H9 (cell line): ENCODE data around the gene TRAF7. TPM values are rescaled to one million over a fixed set of nuclear protein-coding genes. Genes with fewer than 3 reads are reported as not detected.
A peak's percentile ranks its signal among the peaks of the same experiment; 100 is the strongest.

Source experiments
- DNase-seq: peaks from one replicate; pipeline ENCODE4 v3.0.0-alpha.2; 2017
- H2AFZ ChIP-seq: one replicate; pipeline ENCODE4 v1.6.1; 2013; ENCODE audit warnings: mild to moderate bottlenecking, low read length, control low read depth, moderate library complexity
- H2AK5ac ChIP-seq: 2 replicates; pipeline ENCODE4 v1.6.1; 2013; ENCODE audit warnings: low read length, control low read depth, mixed read lengths; ENCODE audit not compliant: insufficient read length
- H2BK120ac ChIP-seq: one replicate; pipeline ENCODE4 v1.6.1; 2013; ENCODE audit warnings: low read depth, mild to moderate bottlenecking, low read length, control low read depth, inconsistent platforms; ENCODE audit not compliant: poor library complexity, severe bottlenecking
- H2BK12ac ChIP-seq: 2 replicates; pipeline ENCODE4 v1.6.1; 2013; ENCODE audit warnings: low read length, control low read depth, mixed read lengths, low read depth; ENCODE audit not compliant: insufficient read length
- H2BK15ac ChIP-seq: 2 replicates; pipeline ENCODE4 v1.6.1; 2013; ENCODE audit warnings: low read depth, low read length, control low read depth
- H2BK20ac ChIP-seq: one replicate; pipeline ENCODE4 v1.6.1; 2013; ENCODE audit warnings: low read depth, mild to moderate bottlenecking, low read length, control low read depth, inconsistent platforms; ENCODE audit not compliant: poor library complexity, severe bottlenecking
- H2BK5ac ChIP-seq: 2 replicates; pipeline ENCODE4 v1.6.1; 2013; ENCODE audit warnings: low read length, control low read depth, mixed read lengths; ENCODE audit not compliant: insufficient read length
- H3K14ac ChIP-seq: 2 replicates; pipeline ENCODE4 v1.6.1; 2013; ENCODE audit warnings: low read length, control low read depth; ENCODE audit not compliant: insufficient read depth
- H3K18ac ChIP-seq: 2 replicates; pipeline ENCODE4 v1.6.1; 2013; ENCODE audit warnings: low read depth, mild to moderate bottlenecking, mixed read lengths, low read length, control low read depth; ENCODE audit not compliant: insufficient read length
- H3K23ac ChIP-seq: 2 replicates; pipeline ENCODE4 v1.6.1; 2013; ENCODE audit warnings: low read length, control low read depth, mixed read lengths, low read depth; ENCODE audit not compliant: insufficient read length
- H3K23me2 ChIP-seq: 2 replicates; pipeline ENCODE4 v1.6.1; 2013; ENCODE audit warnings: low read depth, mild to moderate bottlenecking, mixed read lengths, low read length, control low read depth; ENCODE audit not compliant: insufficient read length, poor library complexity, severe bottlenecking
- H3K27ac ChIP-seq: 2 replicates; pipeline ENCODE4 v1.5.1; 2013; ENCODE audit warnings: low read length, control low read depth, mixed read lengths, low read depth; ENCODE audit not compliant: insufficient read length
- H3K27me3 ChIP-seq: 2 replicates; pipeline ENCODE4 v1.6.1; 2013; ENCODE audit warnings: low read length, control low read depth, inconsistent platforms; ENCODE audit not compliant: insufficient read depth
- H3K4ac ChIP-seq: 2 replicates; pipeline ENCODE4 v1.6.1; 2013; ENCODE audit warnings: low read depth, mild to moderate bottlenecking, control low read depth, inconsistent platforms, low read length, moderate library complexity
- H3K4me1 ChIP-seq: 2 replicates; pipeline ENCODE4 v1.6.1; 2013; ENCODE audit warnings: low read length, control low read depth, inconsistent platforms; ENCODE audit not compliant: insufficient read depth
- H3K4me2 ChIP-seq: 2 replicates; pipeline ENCODE4 v1.6.1; 2013; ENCODE audit warnings: low read length, control low read depth, mixed read lengths; ENCODE audit not compliant: insufficient read length, insufficient read depth
- H3K56ac ChIP-seq: 2 replicates; pipeline ENCODE4 v1.6.1; 2013; ENCODE audit warnings: low read depth, mild to moderate bottlenecking, mixed read lengths, low read length, control low read depth; ENCODE audit not compliant: insufficient read length
- H3K79me1 ChIP-seq: 2 replicates; pipeline ENCODE4 v1.6.1; 2013; ENCODE audit warnings: low read depth, mild to moderate bottlenecking, moderate library complexity, low read length, control low read depth, inconsistent platforms; ENCODE audit not compliant: insufficient read depth, poor library complexity, severe bottlenecking
- H3K79me2 ChIP-seq: 2 replicates; pipeline ENCODE4 v1.6.1; 2013; ENCODE audit warnings: low read length, control low read depth, inconsistent platforms; ENCODE audit not compliant: insufficient read depth
- H3K9ac ChIP-seq: 2 replicates; pipeline ENCODE4 v1.6.1; 2013; ENCODE audit warnings: low read length, control low read depth, mixed read lengths; ENCODE audit not compliant: insufficient read length; ENCODE audit errors: extremely low read depth
- H3K9me3 ChIP-seq: one replicate; pipeline ENCODE4 v1.6.1; 2013; ENCODE audit warnings: low read depth, low read length, inconsistent platforms; ENCODE audit not compliant: control insufficient read depth
- H3T11ph ChIP-seq: one replicate; pipeline ENCODE4 v1.6.1; 2013; ENCODE audit warnings: mild to moderate bottlenecking, low read length, control low read depth, inconsistent platforms
- H4K20me1 ChIP-seq: one replicate; pipeline ENCODE4 v1.6.1; 2013; ENCODE audit not compliant: control insufficient read depth, insufficient read length, insufficient read depth
- H4K5ac ChIP-seq: 2 replicates; pipeline ENCODE4 v1.6.1; 2013; ENCODE audit warnings: low read depth, mild to moderate bottlenecking, mixed read lengths, low read length, control low read depth; ENCODE audit not compliant: insufficient read length
- H4K8ac ChIP-seq: replicated peaks from 2 replicates; pipeline ENCODE4 v1.6.1; 2013; ENCODE audit warnings: low read length, control low read depth, mixed read lengths, low read depth; ENCODE audit not compliant: insufficient read length
- H4K91ac ChIP-seq: 2 replicates; pipeline ENCODE4 v1.6.1; 2013; ENCODE audit warnings: low read depth, mild to moderate bottlenecking, moderate library complexity, mixed read lengths, low read length, control low read depth; ENCODE audit not compliant: insufficient read length
- H3K27ac Mint-ChIP-seq, 3 experiments: 2 replicates in 2 of 3; 3 replicates in 1 of 3; pipeline ENCODE4 v1.8.0; 2020 to 2021; ENCODE audit warnings: mixed read lengths in 3 of 3, mild to moderate bottlenecking in 1 of 3, moderate library complexity in 1 of 3
- H3K27me3 Mint-ChIP-seq: 2 replicates; pipeline ENCODE4 v1.8.0; 2021; ENCODE audit warnings: low read depth, mild to moderate bottlenecking, moderate library complexity, mixed read lengths
- H3K36me3 Mint-ChIP-seq, 3 experiments: 2 replicates in 2 of 3; 3 replicates in 1 of 3; pipeline ENCODE4 v1.8.0; 2020 to 2021; ENCODE audit warnings: low read depth in 3 of 3, mixed read lengths in 3 of 3; ENCODE audit not compliant: insufficient read depth in 1 of 3
- H3K4me1 Mint-ChIP-seq, 2 experiments: 2 replicates each; pipeline ENCODE4 v1.8.0; 2020; ENCODE audit warnings: mixed read lengths in 2 of 2
- H3K4me3 Mint-ChIP-seq, 2 experiments: 2 replicates in 1 of 2; 3 replicates in 1 of 2; pipeline ENCODE4 v1.8.0; 2020 to 2021; ENCODE audit warnings: mild to moderate bottlenecking in 2 of 2, mixed read lengths in 2 of 2, moderate library complexity in 1 of 2
- H3K9me3 Mint-ChIP-seq, 2 experiments: 2 replicates in 1 of 2; 3 replicates in 1 of 2; pipeline ENCODE4 v1.8.0; 2020; ENCODE audit warnings: mild to moderate bottlenecking in 2 of 2, mixed read lengths in 2 of 2, moderate library complexity in 1 of 2
- WGBS: extraction: QIAGEN DNeasy Blood & Tissue Kit; methylation state at CpG from one replicate; pipeline ENCODE4 v1.1.7; 2013; ENCODE audit warnings: missing lambda C conversion rate, low lambda C conversion rate, mixed read lengths; ENCODE audit not compliant: insufficient read length; ENCODE audit errors: extremely low coverage; 5-methylcytosine and 5-hydroxymethylcytosine counted together
- total RNA-seq: library from RNA; stranded (reverse); gene quantifications from 2 replicates; pipeline ENCODE4 v1.2.1, GENCODE V29; 2021
- TF ChIP-seq, protein P1 (sequence below): fragments of 200-600 bp; sonication (generic); conservative IDR thresholded peaks from 3 replicates; pipeline ENCODE4 v1.8.0; 2021; ENCODE audit warnings: antibody characterized with exemption, mild to moderate bottlenecking

TRAF7 gene
- total RNA-seq, 1 experiment from 2014 or later, result 108 TPM

DNA sequence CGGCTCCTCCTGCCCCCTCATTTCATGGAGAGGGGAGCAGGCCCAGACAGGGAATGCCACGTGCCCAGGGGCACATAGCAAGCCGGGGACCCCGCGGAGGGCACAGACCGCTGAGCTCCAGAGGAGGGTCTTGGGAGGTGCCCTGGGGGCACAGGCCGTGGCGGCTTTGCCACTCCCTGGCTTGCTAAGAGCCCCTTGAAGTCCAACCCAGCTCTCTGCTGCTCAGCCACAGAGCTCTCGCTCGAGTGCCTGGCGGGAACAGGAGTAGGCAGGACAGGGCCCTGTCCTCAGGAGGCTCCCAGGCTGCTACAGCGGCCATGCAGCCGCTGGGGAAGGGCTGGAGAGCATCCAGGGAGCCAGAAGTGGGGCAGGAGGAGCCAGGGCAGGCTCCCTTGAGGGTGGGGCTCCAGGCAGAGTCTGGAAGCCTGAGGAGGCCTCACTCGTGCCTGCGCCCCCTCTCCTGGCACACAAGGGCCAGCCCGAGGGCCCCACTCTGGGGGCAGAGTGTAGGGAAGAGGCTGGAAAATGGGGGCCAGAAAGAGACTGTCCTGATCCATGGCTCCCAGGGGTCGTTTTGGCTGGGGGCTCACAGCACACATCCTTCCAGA is 11.6 kb upstream of the TRAF7 start:
- Histone ChIP-seq H3K18ac (no peak overlapping the region), H4K91ac (no peak overlapping the region), H3K4me1 (no peaks in the 10 kb centered on the region), H3K4ac (no peak overlapping the region), H2AFZ (no peak overlapping the region), H2BK15ac (no peak overlapping the region), H3K27me3 (no peaks in the 10 kb centered on the region), H2AK5ac (no peak overlapping the region), H3K23ac (no peak overlapping the region), H3K14ac (no peak overlapping the region), H3K9ac (no peak overlapping the region), H2BK12ac (no peak overlapping the region), H3K9me3 (no peaks in the 10 kb centered on the region), H3K79me1 (no peaks in the 10 kb centered on the region), H4K5ac (no peak overlapping the region), H4K20me1 (no peaks in the 10 kb centered on the region), H3K56ac (no peak overlapping the region), H2BK5ac (no peak overlapping the region), H3K27ac (no peak overlapping the region), H3K23me2 (peaks cover 2% of the 10 kb centered on the region), H3K79me2 (no peaks in the 10 kb centered on the region), H3T11ph (no peak overlapping the region), H4K8ac (no peak overlapping the region), H3K4me2 (no peak overlapping the region), H2BK20ac (no peak overlapping the region), H2BK120ac (no peak overlapping the region)
- H3K36me3 Mint-ChIP-seq, result no peaks in the 10 kb centered on the region
- peaks cover 43% of the 10 kb centered on the region for H3K27me3 Mint-ChIP-seq
- no peak overlapping the region for H3K27ac Mint-ChIP-seq
- no CpG with 5 or more reads among the region's 17 CpGs for WGBS
- no peak overlapping the region for H3K4me3 Mint-ChIP-seq
- no peaks in the 10 kb centered on the region; a peak in 1 of 4 replicates for H3K4me1 Mint-ChIP-seq
- TF ChIP-seq, protein P1, sequence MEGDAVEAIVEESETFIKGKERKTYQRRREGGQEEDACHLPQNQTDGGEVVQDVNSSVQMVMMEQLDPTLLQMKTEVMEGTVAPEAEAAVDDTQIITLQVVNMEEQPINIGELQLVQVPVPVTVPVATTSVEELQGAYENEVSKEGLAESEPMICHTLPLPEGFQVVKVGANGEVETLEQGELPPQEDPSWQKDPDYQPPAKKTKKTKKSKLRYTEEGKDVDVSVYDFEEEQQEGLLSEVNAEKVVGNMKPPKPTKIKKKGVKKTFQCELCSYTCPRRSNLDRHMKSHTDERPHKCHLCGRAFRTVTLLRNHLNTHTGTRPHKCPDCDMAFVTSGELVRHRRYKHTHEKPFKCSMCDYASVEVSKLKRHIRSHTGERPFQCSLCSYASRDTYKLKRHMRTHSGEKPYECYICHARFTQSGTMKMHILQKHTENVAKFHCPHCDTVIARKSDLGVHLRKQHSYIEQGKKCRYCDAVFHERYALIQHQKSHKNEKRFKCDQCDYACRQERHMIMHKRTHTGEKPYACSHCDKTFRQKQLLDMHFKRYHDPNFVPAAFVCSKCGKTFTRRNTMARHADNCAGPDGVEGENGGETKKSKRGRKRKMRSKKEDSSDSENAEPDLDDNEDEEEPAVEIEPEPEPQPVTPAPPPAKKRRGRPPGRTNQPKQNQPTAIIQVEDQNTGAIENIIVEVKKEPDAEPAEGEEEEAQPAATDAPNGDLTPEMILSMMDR, result no peak
- peak; percentile 25 for DNase-seq
- no peaks in the 10 kb centered on the region for H3K9me3 Mint-ChIP-seq
